Calu3 (cell line): ENCODE measurements around the gene GCNT2. TPM values are rescaled to one million over a fixed set of nuclear protein-coding genes. Genes with fewer than 3 reads are reported as not detected.

Source experiments
- BruUV-seq: library from RNA; stranded (reverse); fragments of 400-500 nt; replicated peaks from 2 replicates; lab custom pipeline; 2021; lab: Mats Ljungman, UMichigan
- CTCF ChIA-PET: fragments of 300-600 bp; sonication (Branson Sonifier 250); formaldehyde crosslinking; loops from one replicate; lab custom pipeline; 2022; ENCODE audit warnings: antibody characterized with exemption; lab: Charles Lee
- DNase-seq: peaks from one replicate; pipeline ENCODE4 v3.0.0; 2022
- H3K27ac Mint-ChIP-seq: one replicate; pipeline ENCODE4 v1.8.0; 2022; ENCODE audit warnings: mixed read lengths; ENCODE audit not compliant: unreplicated experiment
- H3K27me3 Mint-ChIP-seq: one replicate; pipeline ENCODE4 v1.8.0; 2022; ENCODE audit warnings: mixed read lengths; ENCODE audit not compliant: unreplicated experiment
- H3K36me3 Mint-ChIP-seq: one replicate; pipeline ENCODE4 v1.8.0; 2022; ENCODE audit warnings: mild to moderate bottlenecking, moderate library complexity, mixed read lengths; ENCODE audit not compliant: insufficient read depth, unreplicated experiment
- H3K4me1 Mint-ChIP-seq: one replicate; pipeline ENCODE4 v1.8.0; 2022; ENCODE audit warnings: mild to moderate bottlenecking, low read depth, mixed read lengths; ENCODE audit not compliant: unreplicated experiment
- H3K4me3 Mint-ChIP-seq: one replicate; pipeline ENCODE4 v1.8.0; 2022; ENCODE audit warnings: mild to moderate bottlenecking, low read depth, moderate library complexity, mixed read lengths; ENCODE audit not compliant: unreplicated experiment
- H3K9me3 Mint-ChIP-seq: one replicate; pipeline ENCODE4 v1.8.0; 2022; ENCODE audit warnings: low read depth, mixed read lengths; ENCODE audit not compliant: unreplicated experiment
- intact Hi-C: fragments of 100-400 bp; cut with micrococcal nuclease; formaldehyde crosslinking; loops from one replicate; pipeline ENCODE4 v1.10.0; 2022; ENCODE audit not compliant: unreplicated experiment
- total RNA-seq: library from RNA; stranded (reverse); gene quantifications from 2 replicates; pipeline ENCODE4 v1.2.3, GENCODE V29; 2022
- TF ChIP-seq, protein P1 (sequence below): fragments of 200-600 bp; IDR thresholded peaks from one replicate; pipeline ENCODE4 v1.8.0; 2022; ENCODE audit warnings: antibody characterized with exemption; ENCODE audit not compliant: unreplicated experiment

GCNT2 gene
- total RNA-seq, 1 experiment from 2014 or later, result 18.0 TPM

DNA sequence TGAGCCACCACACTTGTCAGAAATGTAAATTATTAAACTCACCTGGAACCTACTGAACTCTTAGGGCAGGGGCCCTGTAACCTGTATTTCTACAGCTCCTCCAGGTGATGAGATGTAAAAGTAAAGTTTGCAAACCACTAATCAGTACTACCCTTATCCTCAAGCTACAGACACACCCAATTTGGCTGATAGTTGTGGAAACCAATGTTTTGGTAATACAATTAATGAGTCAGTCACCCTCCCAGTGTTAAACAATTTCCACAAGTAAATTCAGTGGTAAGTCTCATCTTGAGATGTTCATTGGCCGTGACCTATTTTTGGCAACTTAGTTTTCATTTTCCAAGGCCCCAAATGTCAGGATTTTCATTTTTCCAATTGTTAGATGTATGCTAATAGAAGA is 29.6 kb downstream of the GCNT2 start:
- TF ChIP-seq, protein P1, sequence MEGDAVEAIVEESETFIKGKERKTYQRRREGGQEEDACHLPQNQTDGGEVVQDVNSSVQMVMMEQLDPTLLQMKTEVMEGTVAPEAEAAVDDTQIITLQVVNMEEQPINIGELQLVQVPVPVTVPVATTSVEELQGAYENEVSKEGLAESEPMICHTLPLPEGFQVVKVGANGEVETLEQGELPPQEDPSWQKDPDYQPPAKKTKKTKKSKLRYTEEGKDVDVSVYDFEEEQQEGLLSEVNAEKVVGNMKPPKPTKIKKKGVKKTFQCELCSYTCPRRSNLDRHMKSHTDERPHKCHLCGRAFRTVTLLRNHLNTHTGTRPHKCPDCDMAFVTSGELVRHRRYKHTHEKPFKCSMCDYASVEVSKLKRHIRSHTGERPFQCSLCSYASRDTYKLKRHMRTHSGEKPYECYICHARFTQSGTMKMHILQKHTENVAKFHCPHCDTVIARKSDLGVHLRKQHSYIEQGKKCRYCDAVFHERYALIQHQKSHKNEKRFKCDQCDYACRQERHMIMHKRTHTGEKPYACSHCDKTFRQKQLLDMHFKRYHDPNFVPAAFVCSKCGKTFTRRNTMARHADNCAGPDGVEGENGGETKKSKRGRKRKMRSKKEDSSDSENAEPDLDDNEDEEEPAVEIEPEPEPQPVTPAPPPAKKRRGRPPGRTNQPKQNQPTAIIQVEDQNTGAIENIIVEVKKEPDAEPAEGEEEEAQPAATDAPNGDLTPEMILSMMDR, result no peak
- no peak for DNase-seq
- Mint-ChIP-seq H3K36me3 (no peaks in the 10 kb centered on the region), H3K4me3 (no peak overlapping the region), H3K27me3 (no peaks in the 10 kb centered on the region), H3K4me1 (no peaks in the 10 kb centered on the region), H3K9me3 (no peaks in the 10 kb centered on the region), H3K27ac (no peak overlapping the region)
- BruUV-seq, result no TSS peak
- CTCF ChIA-PET, result interaction anchor here (0.6 kb wide), 1 partner anchor 234 kb away, joined by 4 read pairs; no protein-coding TSS in a partner anchor
- intact Hi-C loops, result no loop called here

DNA sequence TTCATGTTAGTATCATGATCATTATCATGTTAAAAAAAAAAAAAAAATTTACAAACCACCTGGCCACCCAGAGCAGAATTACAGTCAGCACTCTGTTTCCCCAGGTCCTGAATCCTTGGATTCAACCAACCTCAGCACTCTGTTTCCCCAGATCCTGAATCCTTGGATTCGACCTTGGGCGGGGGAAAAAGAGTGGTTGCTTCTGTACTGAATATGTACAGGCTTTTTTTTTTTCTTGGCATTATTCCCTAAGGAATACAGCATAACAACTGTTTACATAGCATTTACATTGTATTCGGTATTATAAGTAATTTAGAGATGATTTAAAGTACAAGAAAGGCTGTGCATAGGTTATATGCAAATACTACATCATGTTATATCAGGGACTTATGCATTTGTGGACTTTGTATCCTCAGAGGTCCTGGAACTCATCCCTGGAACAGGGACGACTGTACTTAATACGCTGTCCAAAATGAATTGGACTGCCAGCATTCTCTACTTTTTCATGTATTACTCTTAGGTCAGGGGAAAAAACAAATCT is 31.2 kb downstream of the GCNT2 start:
- intact Hi-C loops, result no loop called here
- TF ChIP-seq, protein P1, result no peak
- no peaks in the 10 kb centered on the region for H3K27me3 Mint-ChIP-seq
- DNase-seq, result no peak
- no peaks in the 10 kb centered on the region for H3K36me3 Mint-ChIP-seq
- H3K4me3 Mint-ChIP-seq, result no peak overlapping the region
- no peaks in the 10 kb centered on the region for H3K9me3 Mint-ChIP-seq
- no TSS peak for BruUV-seq
- CTCF ChIA-PET, result no interaction called here
- no peak overlapping the region for H3K27ac Mint-ChIP-seq
- no peaks in the 10 kb centered on the region for H3K4me1 Mint-ChIP-seq

DNA sequence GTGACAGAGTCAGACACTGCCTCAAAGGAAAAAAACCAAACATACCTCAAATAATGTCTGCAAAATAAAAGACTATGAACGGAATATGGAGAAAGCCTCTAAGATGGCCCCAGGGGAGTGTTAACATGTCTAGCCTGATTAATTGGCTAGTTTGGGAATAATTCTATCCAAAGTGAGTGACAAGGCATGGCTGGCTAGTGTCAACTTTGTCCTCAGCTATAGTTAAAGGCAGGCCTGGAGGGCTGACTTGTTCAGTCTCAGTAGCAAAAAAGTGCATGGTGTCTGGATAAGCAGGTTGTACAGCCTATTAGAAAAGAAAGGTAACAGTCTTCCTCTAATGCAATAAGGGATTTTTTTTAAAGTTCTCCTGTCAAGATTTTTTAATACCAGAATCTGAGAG is 32.7 kb downstream of the GCNT2 start:
- Mint-ChIP-seq H3K4me1 (no peaks in the 10 kb centered on the region), H3K4me3 (no peak overlapping the region), H3K27me3 (no peaks in the 10 kb centered on the region), H3K27ac (no peak overlapping the region), H3K9me3 (no peaks in the 10 kb centered on the region), H3K36me3 (no peaks in the 10 kb centered on the region)
- BruUV-seq, result no TSS peak
- intact Hi-C loops, result no loop called here
- TF ChIP-seq, protein P1, result no peak
- CTCF ChIA-PET, result no interaction called here
- no peak for DNase-seq

DNA sequence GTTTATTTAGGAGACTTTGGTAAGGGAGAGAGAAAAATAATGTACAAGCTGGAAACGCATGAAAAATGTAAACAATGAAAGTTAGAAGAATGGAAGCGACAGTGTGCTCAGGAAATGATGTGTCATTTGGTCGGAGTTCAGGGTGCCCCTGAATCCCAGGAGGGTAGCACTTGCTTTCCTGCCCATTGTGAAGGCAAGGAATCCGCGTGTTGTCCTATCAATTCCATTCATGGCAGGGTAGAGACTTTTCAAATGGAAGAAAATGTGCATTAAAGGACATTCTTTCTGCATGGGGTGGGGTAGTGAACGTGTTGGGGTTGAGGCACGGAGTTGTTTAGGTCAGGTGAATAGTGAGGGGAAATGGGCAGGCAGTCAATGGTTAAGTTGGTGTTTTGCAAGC is 33.7 kb downstream of the GCNT2 start:
- no peaks in the 10 kb centered on the region for H3K27me3 Mint-ChIP-seq
- intact Hi-C loops, result no loop called here
- no peaks in the 10 kb centered on the region for H3K36me3 Mint-ChIP-seq
- CTCF ChIA-PET, result no interaction called here
- DNase-seq, result no peak
- H3K9me3 Mint-ChIP-seq, result no peaks in the 10 kb centered on the region
- no peak overlapping the region for H3K4me3 Mint-ChIP-seq
- no peak overlapping the region for H3K27ac Mint-ChIP-seq
- H3K4me1 Mint-ChIP-seq, result no peaks in the 10 kb centered on the region
- BruUV-seq, result no TSS peak
- TF ChIP-seq, protein P1, result no peak
